Mesenchymal stem cell (in vitro differentiated cells and primary cell): ENCODE data around the gene KLHL2.
"Not testable (repeated sequence)": the region's sequence is repeated elsewhere in the genome, so short reads cannot be mapped to it uniquely, and the experiment has no call there.

ENCODE experiments used
- DNase-seq: peaks from one replicate; pipeline ENCODE4 v3.0.0-alpha.2; 2013
- H2AFZ ChIP-seq: one replicate; pipeline ENCODE4 v1.6.1; 2013; ENCODE audit warnings: low read depth, mild to moderate bottlenecking, control low read depth, inconsistent platforms, low read length, moderate library complexity
- H2AK5ac ChIP-seq: 2 replicates; pipeline ENCODE4 v1.6.1; 2013; ENCODE audit warnings: low read length, moderate library complexity, mild to moderate bottlenecking, inconsistent platforms; ENCODE audit not compliant: severe bottlenecking
- H2BK120ac ChIP-seq: one replicate; pipeline ENCODE4 v1.6.1; 2013; ENCODE audit warnings: low read depth, mild to moderate bottlenecking, inconsistent platforms, low read length, moderate library complexity
- H2BK12ac ChIP-seq, 2 experiments: one replicate each; pipeline ENCODE4 v1.6.1; 2013; ENCODE audit warnings: inconsistent platforms in 2 of 2, low read length in 2 of 2, mild to moderate bottlenecking in 2 of 2, moderate library complexity in 2 of 2, control low read depth in 1 of 2
- H2BK15ac ChIP-seq: one replicate; pipeline ENCODE4 v1.6.1; 2013; ENCODE audit warnings: mild to moderate bottlenecking, low read depth, inconsistent platforms; ENCODE audit not compliant: poor library complexity, severe bottlenecking
- H2BK5ac ChIP-seq: 2 replicates; pipeline ENCODE4 v1.6.1; 2013; ENCODE audit warnings: low read depth, mild to moderate bottlenecking, low read length, control low read depth, inconsistent platforms; ENCODE audit not compliant: poor library complexity, severe bottlenecking
- H3K14ac ChIP-seq, 2 experiments: one replicate each; pipeline ENCODE4 v1.6.1; 2013; ENCODE audit warnings: inconsistent platforms in 2 of 2, low read length in 2 of 2, control low read depth in 1 of 2, mild to moderate bottlenecking in 1 of 2, moderate library complexity in 1 of 2
- H3K18ac ChIP-seq, 2 experiments: one replicate each; pipeline ENCODE4 v1.6.1; 2013; ENCODE audit warnings: inconsistent platforms in 2 of 2, low read length in 2 of 2, control low read depth in 1 of 2, low read depth in 1 of 2, mild to moderate bottlenecking in 1 of 2
- H3K23ac ChIP-seq, 2 experiments: one replicate each; pipeline ENCODE4 v1.6.1; 2013; ENCODE audit warnings: inconsistent platforms in 2 of 2, low read length in 2 of 2, mild to moderate bottlenecking in 2 of 2, moderate library complexity in 2 of 2, control low read depth in 1 of 2
- H3K27ac ChIP-seq: 2 replicates; pipeline ENCODE4 v1.5.1; 2013; ENCODE audit warnings: mild to moderate bottlenecking, moderate library complexity, low read length, control low read depth, inconsistent platforms; ENCODE audit not compliant: poor library complexity, severe bottlenecking
- H3K27me3 ChIP-seq, 2 experiments: 2 replicates each; pipeline versions ENCODE4 v1.6.1 to v1.7.0; 2013; ENCODE audit warnings: low read length in 2 of 2, mild to moderate bottlenecking in 2 of 2, moderate library complexity in 2 of 2, control low read depth in 1 of 2, inconsistent platforms in 1 of 2; ENCODE audit not compliant: control insufficient read depth in 1 of 2, insufficient read depth in 1 of 2
- H3K36me3 ChIP-seq, 2 experiments: 2 replicates each; pipeline versions ENCODE4 v1.6.1 to v1.7.0; 2013; ENCODE audit warnings: low read length in 2 of 2, control low read depth in 1 of 2, inconsistent platforms in 1 of 2, low read depth in 1 of 2, mild to moderate bottlenecking in 1 of 2; ENCODE audit not compliant: insufficient read depth in 2 of 2, control insufficient read depth in 1 of 2
- H3K4ac ChIP-seq, 2 experiments: one replicate each; pipeline ENCODE4 v1.6.1; 2013; ENCODE audit warnings: inconsistent platforms in 2 of 2, low read length in 2 of 2, mild to moderate bottlenecking in 2 of 2, moderate library complexity in 2 of 2, control low read depth in 1 of 2, low read depth in 1 of 2
- H3K4me1 ChIP-seq: 2 replicates; pipeline ENCODE4 v1.6.1; 2013; ENCODE audit warnings: low read depth, low read length, control low read depth; ENCODE audit not compliant: control insufficient read depth, insufficient read depth
- H3K4me2 ChIP-seq: 2 replicates; pipeline ENCODE4 v1.6.1; 2013; ENCODE audit warnings: low read length, mild to moderate bottlenecking, inconsistent platforms; ENCODE audit not compliant: poor library complexity, severe bottlenecking
- H3K4me3 ChIP-seq, 2 experiments: 2 replicates each; pipeline versions ENCODE4 v1.5.1 to v1.7.0; 2013; ENCODE audit warnings: low read length in 2 of 2, mild to moderate bottlenecking in 2 of 2, control low read depth in 1 of 2, low read depth in 1 of 2; ENCODE audit not compliant: insufficient read depth in 1 of 2
- H3K79me1 ChIP-seq: replicated peaks from 2 replicates; pipeline ENCODE4 v1.6.1; 2013; ENCODE audit warnings: mild to moderate bottlenecking, control low read depth, low read length, inconsistent platforms; ENCODE audit not compliant: poor library complexity, severe bottlenecking
- H3K9ac ChIP-seq: 2 replicates; pipeline ENCODE4 v1.7.0; 2013; ENCODE audit warnings: mild to moderate bottlenecking, low read length, moderate library complexity
- H3K9me3 ChIP-seq: 2 replicates; pipeline ENCODE4 v1.7.0; 2013; ENCODE audit warnings: mild to moderate bottlenecking, low read length; ENCODE audit not compliant: control insufficient read depth
- H4K8ac ChIP-seq: one replicate; pipeline ENCODE4 v1.6.1; 2013; ENCODE audit warnings: inconsistent platforms, mild to moderate bottlenecking, low read length, moderate library complexity
- H4K91ac ChIP-seq: one replicate; pipeline ENCODE4 v1.6.1; 2013; ENCODE audit warnings: mild to moderate bottlenecking, low read length, inconsistent platforms
- WGBS: methylation state at CpG from one replicate; pipeline ENCODE4 v1.1.7; 2013; ENCODE audit warnings: mixed read lengths; 5-methylcytosine and 5-hydroxymethylcytosine counted together

KLHL2 gene

GRCh38 chr4:165221993-165222650, 14.8 kb downstream of the KLHL2 start:
- not testable (repeated sequence) for H4K91ac ChIP-seq, H2BK15ac ChIP-seq, H3K4me2 ChIP-seq, H2BK12ac ChIP-seq, H3K4me1 ChIP-seq, H3K27me3 ChIP-seq, H2BK5ac ChIP-seq, H3K9ac ChIP-seq, H2AFZ ChIP-seq, H3K9me3 ChIP-seq, H4K8ac ChIP-seq, DNase-seq, H3K23ac ChIP-seq, H2AK5ac ChIP-seq, H3K4me3 ChIP-seq, H3K27ac ChIP-seq, H3K36me3 ChIP-seq, H3K14ac ChIP-seq, H3K4ac ChIP-seq, H2BK120ac ChIP-seq
- 87% methylated on average over 3 of the region's 5 CpGs for WGBS
- H3K18ac ChIP-seq, result peak overlapping the region in 1 of 2 experiments; percentile 21
- peaks cover 16% of the 10 kb centered on the region for H3K79me1 ChIP-seq

- Histone ChIP-seq H3K27ac (no peak overlapping the region), H2BK15ac (no peak overlapping the region), H3K4me2 (no peak overlapping the region), H3K9ac (no peak overlapping the region), H2BK120ac (no peak overlapping the region), H3K27me3 (no peaks in the 10 kb centered on the region), H3K14ac (no peak overlapping the region), H3K4me3 (no peak overlapping the region), H4K91ac (no peak overlapping the region), H3K9me3 (no peaks in the 10 kb centered on the region), H3K23ac (no peak overlapping the region), H3K36me3 (no peaks in the 10 kb centered on the region), H4K8ac (no peak overlapping the region), H2AK5ac (no peak overlapping the region), H3K79me1 (peaks cover 16% of the 10 kb centered on the region), H2AFZ (no peak overlapping the region), H3K4ac (no peak overlapping the region), H3K18ac (no peak overlapping the region), H3K4me1 (no peaks in the 10 kb centered on the region), H2BK5ac (no peak overlapping the region), H2BK12ac (no peak overlapping the region)
- peak; percentile 26 for DNase-seq
- 58% methylated on average over 2 of the region's 2 CpGs for WGBS
Measured at GRCh38 chr4:165222651-165222994, 15.3 kb downstream of the KLHL2 start.

GRCh38 chr4:165227401-165227800, 20.0 kb downstream of the KLHL2 start:
- WGBS, result 100% methylated on average over 2 of the region's 2 CpGs
- not testable (repeated sequence) for H3K4me3 ChIP-seq, H2AFZ ChIP-seq, H2BK5ac ChIP-seq, DNase-seq, H2AK5ac ChIP-seq, H2BK15ac ChIP-seq, H3K27ac ChIP-seq, H3K18ac ChIP-seq, H3K36me3 ChIP-seq, H2BK120ac ChIP-seq, H3K9me3 ChIP-seq, H4K91ac ChIP-seq, H3K4ac ChIP-seq, H2BK12ac ChIP-seq, H3K23ac ChIP-seq, H3K79me1 ChIP-seq, H3K14ac ChIP-seq, H3K4me2 ChIP-seq, H3K9ac ChIP-seq, H3K4me1 ChIP-seq, H4K8ac ChIP-seq, H3K27me3 ChIP-seq

GRCh38 chr4:165229490-165230200, 22.3 kb downstream of the KLHL2 start:
- H3K23ac ChIP-seq, H3K27ac ChIP-seq, H2AK5ac ChIP-seq, H3K4ac ChIP-seq, H4K91ac ChIP-seq, H3K4me1 ChIP-seq, H3K9me3 ChIP-seq, H2BK120ac ChIP-seq, H2BK5ac ChIP-seq, H3K9ac ChIP-seq, H3K4me3 ChIP-seq, H3K79me1 ChIP-seq, DNase-seq, H2BK15ac ChIP-seq, H3K36me3 ChIP-seq, H3K27me3 ChIP-seq, H4K8ac ChIP-seq, H3K18ac ChIP-seq, H3K4me2 ChIP-seq, H2BK12ac ChIP-seq, H2AFZ ChIP-seq, H3K14ac ChIP-seq: not testable (repeated sequence)
- 95% methylated on average over 3 of the region's 4 CpGs for WGBS
